Stomach smooth muscle (tissue), 2 donors: Measurements from ENCODE around the gene PPP1R3D.

Experiments
- H3K27ac ChIP-seq: one replicate; pipeline ENCODE4 v1.7.0; 2013; ENCODE audit warnings: mild to moderate bottlenecking, low read length, inconsistent platforms
- H3K27me3 ChIP-seq, 2 donors: one replicate each; pipeline ENCODE4 v1.7.0; 2013; ENCODE audit warnings: low read length in 2 of 2; ENCODE audit not compliant: insufficient read depth in 2 of 2, control insufficient read depth in 1 of 2
- H3K36me3 ChIP-seq, 2 donors: one replicate each; pipeline ENCODE4 v1.7.0; 2013; ENCODE audit warnings: low read length in 2 of 2; ENCODE audit not compliant: control insufficient read depth in 2 of 2, insufficient read depth in 2 of 2
- H3K4me1 ChIP-seq: one replicate; pipeline ENCODE4 v1.7.0; 2013; ENCODE audit warnings: low read length; ENCODE audit not compliant: control insufficient read depth, insufficient read depth
- H3K4me3 ChIP-seq, 2 donors: one replicate each; pipeline ENCODE4 v1.7.0; 2013; ENCODE audit warnings: low read length in 2 of 2
- H3K9ac ChIP-seq, 2 donors: one replicate each; pipeline ENCODE4 v1.7.0; 2013; ENCODE audit warnings: low read length in 2 of 2, mild to moderate bottlenecking in 1 of 2
- H3K9me3 ChIP-seq, 2 donors: one replicate each; pipeline ENCODE4 v1.7.0; 2013; ENCODE audit warnings: low read length in 2 of 2; ENCODE audit not compliant: control insufficient read depth in 2 of 2
- donor health status: healthy.
- donor health status: Pancreatic carcinoma.

PPP1R3D gene, protein sequence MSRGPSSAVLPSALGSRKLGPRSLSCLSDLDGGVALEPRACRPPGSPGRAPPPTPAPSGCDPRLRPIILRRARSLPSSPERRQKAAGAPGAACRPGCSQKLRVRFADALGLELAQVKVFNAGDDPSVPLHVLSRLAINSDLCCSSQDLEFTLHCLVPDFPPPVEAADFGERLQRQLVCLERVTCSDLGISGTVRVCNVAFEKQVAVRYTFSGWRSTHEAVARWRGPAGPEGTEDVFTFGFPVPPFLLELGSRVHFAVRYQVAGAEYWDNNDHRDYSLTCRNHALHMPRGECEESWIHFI

DNA sequence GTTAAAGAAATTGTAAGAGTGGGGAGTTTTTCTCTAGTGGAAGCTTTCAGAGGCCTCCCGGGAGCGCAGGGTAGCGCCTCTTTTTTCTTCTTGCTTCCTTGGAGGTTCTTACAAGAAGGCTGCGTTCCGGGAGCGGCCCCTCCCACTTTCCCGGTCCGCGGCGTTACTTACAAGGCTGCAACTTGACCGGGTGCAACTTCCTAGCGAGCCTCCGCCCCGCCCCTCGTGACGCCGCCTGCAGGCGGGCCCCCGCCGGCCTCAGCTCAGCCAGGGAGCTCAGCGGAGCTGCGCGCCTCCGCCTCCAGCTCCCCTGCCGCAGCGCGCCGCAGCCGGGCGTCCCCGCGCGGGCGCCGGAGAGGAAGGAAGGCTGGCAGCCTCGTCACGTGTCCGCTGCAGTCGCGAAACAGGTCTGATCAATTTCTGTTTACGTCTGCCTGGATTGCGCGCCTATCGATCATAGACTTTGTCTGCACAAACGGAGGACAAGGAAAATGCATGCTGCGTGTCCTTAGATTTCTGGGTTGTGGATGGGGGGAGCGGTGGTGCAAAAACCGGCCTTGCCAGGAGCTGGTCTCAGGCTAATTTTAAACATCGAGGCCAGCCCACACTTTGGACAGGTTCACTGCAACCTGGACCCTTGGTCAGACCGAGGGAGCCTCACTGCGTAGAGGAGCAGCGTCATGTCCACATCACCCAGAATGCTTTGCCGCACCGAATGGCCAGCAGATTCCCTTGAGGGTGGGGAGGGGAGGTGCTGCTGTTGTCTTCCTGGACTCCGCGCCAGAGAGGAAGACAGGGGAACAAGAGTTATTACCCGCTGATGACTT, at the start of gene PPP1R3D, which contains the start of gene FAM217B:
Gene PPP1R3D (minus strand): TSS at position 177 of the 827 bp plus-strand sequence. CDS start 374 bp downstream, outside the sequence.
Gene FAM217B (plus strand): TSS at position 261 of the 827 bp plus-strand sequence. CDS start 3,555 bp downstream, outside the sequence.
- H3K9me3 ChIP-seq, result no peaks in the 10 kb centered on the region
- peak within 1 kb of the TSS; percentile 94 to 95 for H3K9ac ChIP-seq
- peaks cover 6 to 19% of the 10 kb centered on the region in 2 donors for H3K36me3 ChIP-seq
- H3K4me1 ChIP-seq, result peaks cover 28% of the 10 kb centered on the region
- no peaks in the 10 kb centered on the region for H3K27me3 ChIP-seq
- H3K4me3 ChIP-seq, result peak within 1 kb of the TSS; percentile 95 to 98
- H3K27ac ChIP-seq, result peak within 1 kb of the TSS; percentile 96

DNA sequence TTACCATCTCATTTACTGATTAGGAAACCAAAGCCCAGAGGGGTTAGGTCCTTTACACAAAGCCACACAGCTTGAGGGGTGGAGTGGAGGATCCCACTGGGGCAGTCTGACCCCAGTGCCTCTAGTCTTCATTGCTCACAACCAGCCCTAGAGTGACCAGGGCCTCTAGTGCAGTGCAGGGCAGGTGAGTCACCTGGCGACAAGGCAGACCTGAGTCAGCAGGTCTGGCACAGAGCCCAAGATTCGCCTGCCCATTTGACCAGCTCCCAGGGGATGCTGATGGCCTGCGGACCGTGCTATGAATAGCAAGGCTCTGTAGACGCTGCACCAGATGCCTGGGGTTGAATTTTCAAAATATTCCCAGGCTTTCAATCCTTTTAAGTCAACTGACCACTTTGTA, 48.0 kb upstream of the PPP1R3D start:
- peaks cover 2 to 4% of the 10 kb centered on the region in 2 donors for H3K36me3 ChIP-seq
- H3K27ac ChIP-seq, result no peak overlapping the region
- H3K9me3 ChIP-seq, result no peaks in the 10 kb centered on the region
- H3K4me1 ChIP-seq, result no peaks in the 10 kb centered on the region
- no peak overlapping the region for H3K4me3 ChIP-seq
- no peaks in the 10 kb centered on the region for H3K27me3 ChIP-seq
- H3K9ac ChIP-seq, result no peak overlapping the region

DNA sequence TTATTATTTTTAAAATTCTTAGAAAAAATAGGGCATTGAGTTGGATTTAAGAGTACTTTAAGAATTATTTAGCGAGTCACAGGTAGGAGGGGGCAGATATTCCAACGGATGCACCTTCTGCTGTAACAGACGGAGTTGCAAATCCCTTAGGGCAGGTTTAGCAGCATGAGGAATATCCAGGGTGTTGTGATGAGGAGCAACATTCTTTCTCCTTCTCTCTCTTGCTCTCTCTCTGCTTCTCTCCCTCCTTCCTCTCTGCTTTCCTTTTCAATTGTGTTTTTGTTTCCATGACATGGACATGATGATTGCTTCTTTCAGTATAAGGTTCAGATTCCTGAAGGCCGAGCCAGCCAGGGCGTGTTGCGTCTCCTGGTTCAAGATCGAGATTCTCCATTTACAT, 47.0 kb upstream of the PPP1R3D start:
- H3K27ac ChIP-seq, result no peak overlapping the region
- H3K4me3 ChIP-seq, result no peak overlapping the region
- no peaks in the 10 kb centered on the region for H3K27me3 ChIP-seq
- H3K4me1 ChIP-seq, result no peaks in the 10 kb centered on the region
- peaks cover 2 to 4% of the 10 kb centered on the region in 2 donors for H3K36me3 ChIP-seq
- no peak overlapping the region for H3K9ac ChIP-seq
- no peaks in the 10 kb centered on the region for H3K9me3 ChIP-seq

DNA sequence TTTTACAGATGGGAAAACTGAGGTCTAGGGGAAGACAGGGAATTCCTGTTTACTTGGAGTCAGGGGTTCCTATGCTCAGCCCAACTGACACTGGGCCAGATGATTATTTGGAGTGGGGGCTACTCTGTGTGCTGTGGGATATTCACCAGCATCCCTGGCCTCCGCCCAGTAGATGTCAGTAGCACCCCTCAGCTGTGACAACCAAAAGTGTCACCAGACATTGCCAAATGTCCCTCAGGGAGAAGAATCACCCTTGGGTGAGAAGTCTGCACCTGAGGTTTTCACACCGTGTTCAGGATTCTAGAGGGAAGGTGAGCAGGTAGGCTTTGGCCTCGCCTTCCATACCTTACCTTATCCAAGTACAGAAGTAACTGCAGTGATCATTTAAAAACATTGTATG, 45.8 kb upstream of the PPP1R3D start:
- Histone ChIP-seq H3K9ac (no peak overlapping the region), H3K27me3 (no peaks in the 10 kb centered on the region), H3K4me3 (no peak overlapping the region), H3K9me3 (no peaks in the 10 kb centered on the region), H3K27ac (no peak overlapping the region), H3K36me3 (peaks cover 2 to 4% of the 10 kb centered on the region in 2 donors), H3K4me1 (no peaks in the 10 kb centered on the region)

DNA sequence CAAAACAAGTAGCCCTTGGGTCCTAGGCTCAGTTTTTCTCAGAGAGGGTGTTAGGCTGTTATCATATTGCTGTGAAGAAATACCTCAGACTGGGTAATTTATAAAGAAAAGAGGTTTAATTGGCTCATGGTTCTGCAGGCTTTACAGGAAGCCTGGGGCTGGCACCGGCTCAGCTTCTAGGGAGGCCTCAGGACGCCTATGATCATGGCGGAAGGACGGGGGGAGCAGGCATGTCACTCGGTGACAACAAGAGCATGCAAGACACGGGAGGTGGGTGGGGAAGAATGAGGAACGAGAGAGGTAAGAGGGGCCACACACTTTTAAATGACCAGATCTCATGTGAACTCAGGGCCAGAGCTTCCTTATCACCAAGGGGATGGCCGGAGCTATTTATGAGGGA, 45.1 kb upstream of the PPP1R3D start:
- H3K9ac ChIP-seq, result no peak overlapping the region
- no peaks in the 10 kb centered on the region for H3K4me1 ChIP-seq
- H3K36me3 ChIP-seq, result peaks cover 2 to 4% of the 10 kb centered on the region in 2 donors
- H3K27ac ChIP-seq, result no peak overlapping the region
- no peak overlapping the region for H3K4me3 ChIP-seq
- H3K27me3 ChIP-seq, result no peaks in the 10 kb centered on the region
- no peaks in the 10 kb centered on the region for H3K9me3 ChIP-seq

DNA sequence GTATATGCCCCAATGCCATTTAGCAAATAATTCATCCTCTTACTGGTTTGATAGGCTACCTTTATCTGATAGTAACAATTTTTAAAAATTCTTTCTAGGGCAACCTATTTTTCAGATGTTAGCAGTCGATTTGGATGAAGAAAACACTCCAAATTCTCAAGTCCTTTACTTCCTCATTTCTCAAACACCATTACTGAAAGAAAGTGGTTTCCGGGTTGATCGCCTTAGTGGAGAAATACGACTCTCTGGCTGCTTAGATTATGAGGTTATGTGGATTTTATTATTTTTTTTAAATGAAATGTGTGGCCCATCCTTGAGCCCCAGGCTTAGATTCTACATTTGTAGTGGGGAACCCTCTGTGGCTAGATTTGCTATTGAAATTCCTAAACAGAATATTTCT, 44.4 kb upstream of the PPP1R3D start:
- H3K36me3 ChIP-seq, result peaks cover 2 to 4% of the 10 kb centered on the region in 2 donors
- no peaks in the 10 kb centered on the region for H3K27me3 ChIP-seq
- H3K9me3 ChIP-seq, result no peaks in the 10 kb centered on the region
- no peak overlapping the region for H3K4me3 ChIP-seq
- H3K27ac ChIP-seq, result no peak overlapping the region
- H3K4me1 ChIP-seq, result no peaks in the 10 kb centered on the region
- no peak overlapping the region for H3K9ac ChIP-seq

DNA sequence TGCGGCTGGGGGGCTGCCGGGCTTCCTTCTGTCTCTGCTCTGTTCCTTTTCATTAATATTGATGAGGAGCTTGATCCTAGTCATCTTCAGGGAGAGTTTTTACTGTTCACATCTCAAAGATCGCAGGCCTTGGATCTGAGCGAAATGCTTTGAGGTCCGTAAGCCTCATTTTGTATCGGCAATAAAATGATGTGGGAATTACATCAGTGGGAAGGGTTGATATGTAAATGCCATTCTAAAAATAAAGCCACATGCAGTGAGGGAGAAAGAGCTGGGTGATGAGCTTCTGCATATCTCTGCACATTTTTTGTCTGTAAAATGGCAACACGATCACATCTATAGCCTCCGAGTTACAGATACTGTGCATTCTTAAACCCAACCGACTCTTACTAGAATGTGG, 43.0 kb upstream of the PPP1R3D start:
- H3K9me3 ChIP-seq, result no peaks in the 10 kb centered on the region
- H3K36me3 ChIP-seq, result peaks cover 2 to 4% of the 10 kb centered on the region in 2 donors
- H3K27me3 ChIP-seq, result no peaks in the 10 kb centered on the region
- no peak overlapping the region for H3K4me3 ChIP-seq
- no peak overlapping the region for H3K9ac ChIP-seq
- no peak overlapping the region for H3K27ac ChIP-seq
- H3K4me1 ChIP-seq, result no peaks in the 10 kb centered on the region

DNA sequence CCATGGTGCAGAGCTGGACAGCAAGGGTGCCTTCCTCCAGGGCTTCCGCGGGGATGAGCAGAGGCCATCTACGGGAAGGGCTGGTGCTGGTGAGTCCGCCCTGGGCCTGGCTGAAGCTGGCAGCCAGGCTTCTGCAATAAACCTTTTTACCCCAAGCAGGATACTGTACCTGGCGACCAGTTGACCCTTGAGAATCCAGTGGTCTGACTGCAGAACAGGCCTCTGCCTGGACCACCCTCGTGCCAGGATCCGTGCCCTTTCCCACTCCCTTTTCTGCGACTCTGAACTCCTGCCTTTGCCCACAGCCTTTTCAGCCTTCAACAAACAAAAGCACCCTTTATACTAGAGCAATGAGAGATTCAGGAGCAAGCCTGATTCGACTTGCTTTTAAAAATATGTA, 37.0 kb upstream of the PPP1R3D start:
- Histone ChIP-seq H3K36me3 (no peaks in the 10 kb centered on the region), H3K4me1 (peaks cover 3% of the 10 kb centered on the region), H3K27me3 (no peaks in the 10 kb centered on the region), H3K9ac (no peak overlapping the region), H3K27ac (no peak overlapping the region), H3K4me3 (no peak overlapping the region), H3K9me3 (no peaks in the 10 kb centered on the region)

DNA sequence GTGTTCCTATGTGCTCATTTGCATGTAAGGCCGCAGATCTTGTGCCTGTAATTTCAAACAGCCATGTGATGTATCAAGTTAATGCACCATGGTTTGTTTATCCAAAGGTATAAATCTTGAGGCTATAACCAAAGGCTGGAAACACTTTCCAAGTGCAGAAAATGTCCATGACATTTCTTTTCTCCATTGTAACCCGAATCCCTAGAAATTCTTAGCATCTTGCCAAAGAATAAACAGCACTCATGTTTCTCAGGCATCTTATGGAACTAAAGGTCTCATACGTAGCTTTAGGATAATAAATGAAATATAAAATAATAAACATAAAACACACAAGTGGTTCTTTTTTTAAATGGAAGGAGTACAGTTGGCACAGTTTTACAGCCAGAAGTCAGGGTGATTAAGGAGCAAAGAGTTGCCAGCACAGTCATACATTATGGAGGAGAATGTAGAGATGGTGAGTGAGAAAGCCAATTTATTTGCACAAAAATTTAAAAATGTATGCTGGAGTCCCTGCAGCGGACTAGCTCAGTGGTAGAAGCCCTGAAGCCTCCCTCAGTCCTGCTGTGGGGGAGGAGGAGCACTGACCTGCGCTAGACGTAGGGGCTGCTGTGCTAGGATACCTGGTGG, 36.2 kb upstream of the PPP1R3D start:
- Histone ChIP-seq H3K9me3 (no peaks in the 10 kb centered on the region), H3K27ac (no peak overlapping the region), H3K4me3 (no peak overlapping the region), H3K36me3 (no peaks in the 10 kb centered on the region), H3K9ac (no peak overlapping the region), H3K4me1 (peaks cover 3% of the 10 kb centered on the region), H3K27me3 (no peaks in the 10 kb centered on the region)

DNA sequence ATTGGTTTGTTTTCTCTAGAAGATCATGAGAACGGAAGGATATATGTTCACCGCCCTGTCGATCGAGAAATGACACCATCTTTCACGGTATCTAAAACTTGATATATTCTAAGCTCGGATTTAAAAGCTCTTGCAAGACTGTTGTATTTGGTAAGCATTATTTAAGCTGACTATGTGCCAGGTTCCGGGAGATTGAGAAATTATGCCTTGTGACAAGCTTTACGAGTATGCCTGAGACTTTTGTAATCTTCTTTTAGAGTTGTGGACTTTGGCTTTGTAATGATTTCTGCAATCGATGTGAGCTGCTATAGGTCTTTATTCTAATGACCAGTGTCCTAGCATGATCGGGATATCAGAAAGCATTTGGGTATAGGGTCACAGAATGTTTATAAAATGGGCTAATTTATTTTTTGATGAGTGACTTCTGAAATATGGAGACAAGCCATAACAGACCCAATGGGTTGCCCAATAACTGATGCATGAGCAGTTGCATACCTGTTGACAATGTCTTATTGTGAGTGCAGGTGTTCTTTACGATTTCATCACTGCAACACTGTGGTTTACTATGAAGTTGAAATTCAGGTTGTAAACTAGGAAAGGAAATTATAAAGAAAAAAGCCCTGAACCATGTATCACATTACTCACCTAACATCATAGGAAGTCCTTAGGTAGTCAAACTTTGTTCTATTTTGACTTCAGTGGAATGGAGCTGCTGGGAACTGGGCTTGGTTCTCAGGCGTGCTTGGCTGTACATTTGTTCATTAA, 32.1 kb upstream of the PPP1R3D start:
- H3K9ac ChIP-seq, result no peak overlapping the region
- no peaks in the 10 kb centered on the region for H3K36me3 ChIP-seq
- H3K4me1 ChIP-seq, result peaks cover 3% of the 10 kb centered on the region
- H3K4me3 ChIP-seq, result no peak overlapping the region
- H3K9me3 ChIP-seq, result no peaks in the 10 kb centered on the region
- no peaks in the 10 kb centered on the region for H3K27me3 ChIP-seq
- no peak overlapping the region for H3K27ac ChIP-seq
